ENCODE data around the gene ZNF536. TPM values are rescaled to one million over a fixed set of nuclear protein-coding genes. Genes with fewer than 3 reads are reported as not detected.

The ZNF536 gene
- total RNA-seq, 1 donor from 2014 or later = 6.4 TPM

- intact Hi-C loops (cut with micrococcal nuclease) = no loop called here
- DNase-seq (no peak), ATAC-seq (no peak)
Measured at GRCh38 chr19:30602661-30603350, 230.6 kb downstream of the ZNF536 start.

- intact Hi-C loops (cut with micrococcal nuclease) = no loop called here
- DNase-seq (no peak), ATAC-seq (no peak)
Measured at GRCh38 chr19:30604657-30605056, 232.5 kb downstream of the ZNF536 start.

- ATAC-seq (no peak), DNase-seq (no peak)
- intact Hi-C loops (cut with micrococcal nuclease) = no loop called here
Measured at GRCh38 chr19:30605333-30605732, 233.1 kb downstream of the ZNF536 start.

GRCh38 chr19:30606114-30607050 is 234.2 kb downstream of the ZNF536 start:
- DNase-seq = no peak
- intact Hi-C loops (cut with micrococcal nuclease) = no loop called here
- no peak for ATAC-seq
